ENCODE measurements around the gene ANK2.

- TF ChIP-seq CTCF (IDR thresholded peaks at IDR 0.05; ENCODE audit: insufficient read depth, low read depth, low read length) (no peak), EZH2 (IDR thresholded peaks at IDR 0.05; ENCODE audit: insufficient read depth, low read length) (no peak)
These were observed 110.6 kb downstream of the ANK2 start for GRCh38 chr4:113159942-113160545.

Measured in astrocyte (in vitro differentiated cells and primary cell).